GM23338 (cell line): Measurements from ENCODE around the gene ZNF783.

Experiments used
- CREB1 ChIP-seq: fragments of 250-450 bp; sonication (Bioruptor Pico); IDR thresholded peaks from 2 replicates; pipeline ENCODE4 v1.5.0; 2020; ENCODE audit warnings: low read depth, mild to moderate bottlenecking, moderate library complexity
- EZH2 ChIP-seq: fragments of 200-600 bp; sonication (generic); IDR thresholded peaks from one replicate; pipeline ENCODE4 v1.8.0; 2017; ENCODE audit warnings: antibody characterized with exemption, mild to moderate bottlenecking, low read depth; ENCODE audit not compliant: unreplicated experiment
- JUNB ChIP-seq: IDR thresholded peaks from one replicate; pipeline ENCODE4 v1.6.1; 2016; ENCODE audit warnings: antibody characterized with exemption; ENCODE audit not compliant: unreplicated experiment
- NANOG ChIP-seq: IDR thresholded peaks from 2 replicates; pipeline ENCODE4 v1.6.1; 2016; ENCODE audit warnings: antibody characterized with exemption, borderline replicate concordance
- POLR2AphosphoS5 ChIP-seq: IDR thresholded peaks from 2 replicates; pipeline ENCODE4 v1.6.1; 2016; ENCODE audit warnings: antibody characterized with exemption, low read depth
- ZNF114 ChIP-seq: fragments of 250-450 bp; sonication (Bioruptor Pico); IDR thresholded peaks from 2 replicates; pipeline ENCODE4 v1.5.0; 2020; ENCODE audit warnings: mild to moderate bottlenecking, moderate library complexity
- TF ChIP-seq, protein P1 (sequence below), 2 experiments: fragments of 200-600 bp in 1 of 2; sonication (generic) in 1 of 2; conservative IDR thresholded peaks; 2 replicates each; pipeline versions ENCODE4 v1.5.1 to v1.6.1; 2016 to 2017; ENCODE audit warnings: antibody characterized with exemption in 2 of 2, low read depth in 2 of 2, mild to moderate bottlenecking in 2 of 2, moderate library complexity in 1 of 2
- TF ChIP-seq, protein P2 (sequence below): IDR thresholded peaks from one replicate; pipeline ENCODE4 v1.6.1; 2018; ENCODE audit warnings: antibody characterized with exemption; ENCODE audit not compliant: unreplicated experiment
- TF ChIP-seq, protein P3 (sequence below): IDR thresholded peaks from 2 replicates; pipeline ENCODE4 v1.6.1; 2016; ENCODE audit warnings: antibody characterized with exemption

DNA sequence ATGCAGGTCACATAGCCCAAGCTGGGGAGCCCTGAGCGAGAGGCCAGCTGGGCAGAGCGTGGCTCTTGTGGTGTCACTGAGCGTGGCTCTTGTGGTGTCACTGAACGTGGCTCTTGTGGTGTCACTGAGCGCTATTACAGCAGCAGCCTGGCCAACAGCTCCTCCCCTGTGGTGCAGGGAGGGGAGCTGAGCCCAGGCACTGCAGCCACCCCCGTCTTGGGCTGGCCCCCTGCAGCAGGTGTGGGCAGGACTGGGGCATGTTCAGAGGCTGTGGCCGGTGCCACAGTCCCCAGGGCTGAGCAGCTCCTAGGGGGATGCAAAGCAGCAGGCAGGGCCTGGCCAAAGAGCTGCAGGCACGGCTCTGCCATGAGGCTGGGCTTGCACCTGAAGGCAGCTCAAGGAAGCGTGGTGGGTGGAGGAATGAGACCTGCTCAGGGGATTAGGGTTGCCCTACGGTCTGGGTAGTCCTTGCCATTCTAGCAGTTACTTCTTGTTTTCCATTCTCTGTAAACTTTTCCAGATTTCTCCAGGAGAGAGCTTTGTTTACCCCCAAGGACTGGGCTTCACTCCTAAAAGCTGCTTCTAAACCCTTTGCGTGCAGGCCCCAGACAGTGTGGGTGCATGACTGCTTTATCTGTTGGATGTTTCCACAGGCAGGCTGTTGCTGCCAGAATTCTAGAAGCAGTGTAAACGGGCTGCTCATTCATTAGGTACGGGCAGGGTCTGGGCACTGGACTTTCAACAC, 29.2 kb downstream of the ZNF783 start:
- TF ChIP-seq POLR2AphosphoS5 (no peak), EZH2 (no peak), CREB1 (CRISPR knock-in tag) (no peak), NANOG (no peak), ZNF114 (no peak), JUNB (no peak)
- TF ChIP-seq, protein P1, sequence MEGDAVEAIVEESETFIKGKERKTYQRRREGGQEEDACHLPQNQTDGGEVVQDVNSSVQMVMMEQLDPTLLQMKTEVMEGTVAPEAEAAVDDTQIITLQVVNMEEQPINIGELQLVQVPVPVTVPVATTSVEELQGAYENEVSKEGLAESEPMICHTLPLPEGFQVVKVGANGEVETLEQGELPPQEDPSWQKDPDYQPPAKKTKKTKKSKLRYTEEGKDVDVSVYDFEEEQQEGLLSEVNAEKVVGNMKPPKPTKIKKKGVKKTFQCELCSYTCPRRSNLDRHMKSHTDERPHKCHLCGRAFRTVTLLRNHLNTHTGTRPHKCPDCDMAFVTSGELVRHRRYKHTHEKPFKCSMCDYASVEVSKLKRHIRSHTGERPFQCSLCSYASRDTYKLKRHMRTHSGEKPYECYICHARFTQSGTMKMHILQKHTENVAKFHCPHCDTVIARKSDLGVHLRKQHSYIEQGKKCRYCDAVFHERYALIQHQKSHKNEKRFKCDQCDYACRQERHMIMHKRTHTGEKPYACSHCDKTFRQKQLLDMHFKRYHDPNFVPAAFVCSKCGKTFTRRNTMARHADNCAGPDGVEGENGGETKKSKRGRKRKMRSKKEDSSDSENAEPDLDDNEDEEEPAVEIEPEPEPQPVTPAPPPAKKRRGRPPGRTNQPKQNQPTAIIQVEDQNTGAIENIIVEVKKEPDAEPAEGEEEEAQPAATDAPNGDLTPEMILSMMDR (conservative IDR thresholded peaks at IDR 0.05; ENCODE audit: low read depth in 2 of 2), result no peak
- TF ChIP-seq, protein P2, sequence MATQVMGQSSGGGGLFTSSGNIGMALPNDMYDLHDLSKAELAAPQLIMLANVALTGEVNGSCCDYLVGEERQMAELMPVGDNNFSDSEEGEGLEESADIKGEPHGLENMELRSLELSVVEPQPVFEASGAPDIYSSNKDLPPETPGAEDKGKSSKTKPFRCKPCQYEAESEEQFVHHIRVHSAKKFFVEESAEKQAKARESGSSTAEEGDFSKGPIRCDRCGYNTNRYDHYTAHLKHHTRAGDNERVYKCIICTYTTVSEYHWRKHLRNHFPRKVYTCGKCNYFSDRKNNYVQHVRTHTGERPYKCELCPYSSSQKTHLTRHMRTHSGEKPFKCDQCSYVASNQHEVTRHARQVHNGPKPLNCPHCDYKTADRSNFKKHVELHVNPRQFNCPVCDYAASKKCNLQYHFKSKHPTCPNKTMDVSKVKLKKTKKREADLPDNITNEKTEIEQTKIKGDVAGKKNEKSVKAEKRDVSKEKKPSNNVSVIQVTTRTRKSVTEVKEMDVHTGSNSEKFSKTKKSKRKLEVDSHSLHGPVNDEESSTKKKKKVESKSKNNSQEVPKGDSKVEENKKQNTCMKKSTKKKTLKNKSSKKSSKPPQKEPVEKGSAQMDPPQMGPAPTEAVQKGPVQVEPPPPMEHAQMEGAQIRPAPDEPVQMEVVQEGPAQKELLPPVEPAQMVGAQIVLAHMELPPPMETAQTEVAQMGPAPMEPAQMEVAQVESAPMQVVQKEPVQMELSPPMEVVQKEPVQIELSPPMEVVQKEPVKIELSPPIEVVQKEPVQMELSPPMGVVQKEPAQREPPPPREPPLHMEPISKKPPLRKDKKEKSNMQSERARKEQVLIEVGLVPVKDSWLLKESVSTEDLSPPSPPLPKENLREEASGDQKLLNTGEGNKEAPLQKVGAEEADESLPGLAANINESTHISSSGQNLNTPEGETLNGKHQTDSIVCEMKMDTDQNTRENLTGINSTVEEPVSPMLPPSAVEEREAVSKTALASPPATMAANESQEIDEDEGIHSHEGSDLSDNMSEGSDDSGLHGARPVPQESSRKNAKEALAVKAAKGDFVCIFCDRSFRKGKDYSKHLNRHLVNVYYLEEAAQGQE, result no peak
- TF ChIP-seq, protein P3, sequence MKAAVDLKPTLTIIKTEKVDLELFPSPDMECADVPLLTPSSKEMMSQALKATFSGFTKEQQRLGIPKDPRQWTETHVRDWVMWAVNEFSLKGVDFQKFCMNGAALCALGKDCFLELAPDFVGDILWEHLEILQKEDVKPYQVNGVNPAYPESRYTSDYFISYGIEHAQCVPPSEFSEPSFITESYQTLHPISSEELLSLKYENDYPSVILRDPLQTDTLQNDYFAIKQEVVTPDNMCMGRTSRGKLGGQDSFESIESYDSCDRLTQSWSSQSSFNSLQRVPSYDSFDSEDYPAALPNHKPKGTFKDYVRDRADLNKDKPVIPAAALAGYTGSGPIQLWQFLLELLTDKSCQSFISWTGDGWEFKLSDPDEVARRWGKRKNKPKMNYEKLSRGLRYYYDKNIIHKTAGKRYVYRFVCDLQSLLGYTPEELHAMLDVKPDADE, result no peak
